H1 (cell line): Measurements from ENCODE around the gene TNRC6A. TPM values are rescaled to one million over a fixed set of nuclear protein-coding genes. Genes with fewer than 3 reads are reported as not detected.

Experiments
- CTCF ChIA-PET: fragments of 300-600 bp; sonication (Branson Sonifier 250); formaldehyde crosslinking; loops from one replicate; lab custom pipeline; 2021; ENCODE audit not compliant: partially characterized antibody; lab: Charles Lee
- POLR2A ChIA-PET: fragments of 300-600 bp; sonication (Branson Sonifier 250); formaldehyde crosslinking; loops from one replicate; lab custom pipeline; 2021; ENCODE audit warnings: inconsistent platforms; ENCODE audit not compliant: partially characterized antibody; lab: Charles Lee
- DNase-seq, 2 experiments: peaks; one replicate each; pipeline versions ENCODE4 v3.0.0 to v3.0.0-alpha.2; 2010 to 2022; ENCODE audit warnings: low spot score in 2 of 2, low read depth in 1 of 2, mixed read lengths in 1 of 2
- FAIRE-seq: peaks from 2 replicates; lab custom pipeline; 2011; peaks lifted over from hg19 to GRCh38; lab: Jason Lieb, UNC
- H2AFZ ChIP-seq: 2 replicates; pipeline ENCODE4 v1.8.1; 2012; ENCODE audit warnings: low read length, inconsistent platforms
- H2AK5ac ChIP-seq: 2 replicates; pipeline ENCODE4 v1.6.1; 2013; ENCODE audit warnings: low read depth, low read length
- H2BK120ac ChIP-seq: replicated peaks from 2 replicates; pipeline ENCODE3; 2013; ENCODE audit warnings: low read depth, low read length, inconsistent platforms
- H2BK12ac ChIP-seq: 2 replicates; pipeline ENCODE4 v1.6.1; 2013; ENCODE audit warnings: low read depth, low read length
- H2BK15ac ChIP-seq: 2 replicates; pipeline ENCODE4 v1.6.1; 2013; ENCODE audit warnings: low read length
- H2BK20ac ChIP-seq: 2 replicates; pipeline ENCODE4 v1.6.1; 2013; ENCODE audit warnings: low read length
- H2BK5ac ChIP-seq: 2 replicates; pipeline ENCODE4 v1.6.1; 2013; ENCODE audit warnings: low read depth, low read length
- H3K14ac ChIP-seq: 2 replicates; pipeline ENCODE4 v1.6.1; 2013; ENCODE audit warnings: inconsistent platforms; ENCODE audit not compliant: insufficient read length
- H3K18ac ChIP-seq: 2 replicates; pipeline ENCODE4 v1.6.1; 2013; ENCODE audit warnings: low read length; ENCODE audit errors: extremely low read depth
- H3K23ac ChIP-seq: 2 replicates; pipeline ENCODE4 v1.6.1; 2013; ENCODE audit warnings: inconsistent platforms; ENCODE audit not compliant: insufficient read length
- H3K23me2 ChIP-seq: 2 replicates; pipeline ENCODE4 v1.6.1; 2013; ENCODE audit warnings: low read depth, low read length
- H3K27ac ChIP-seq: 2 replicates; pipeline ENCODE4 v1.6.1; 2011; ENCODE audit warnings: low read depth, low read length, inconsistent platforms
- H3K27me3 ChIP-seq, 4 experiments: replicated peaks in 1 of 4; 1 replicate in 1 of 4; 2 replicates in 3 of 4; pipeline versions ENCODE4 v1.6.1 to v1.8.1; 2011 to 2013; ENCODE audit warnings: low read length in 3 of 4, mild to moderate bottlenecking in 3 of 4, inconsistent platforms in 2 of 4, mixed read lengths in 2 of 4, moderate library complexity in 1 of 4; ENCODE audit not compliant: control insufficient read depth in 3 of 4, insufficient read depth in 3 of 4; ENCODE audit errors: extremely low read depth in 1 of 4
- H3K36me3 ChIP-seq, 4 experiments: 2 replicates each; pipeline versions ENCODE4 v1.6.1 to v1.8.1; 2011 to 2013; ENCODE audit warnings: mild to moderate bottlenecking in 4 of 4, low read length in 3 of 4, moderate library complexity in 2 of 4, control low read depth in 1 of 4, inconsistent platforms in 1 of 4; ENCODE audit not compliant: insufficient read depth in 4 of 4, control insufficient read depth in 2 of 4
- H3K4ac ChIP-seq: replicated peaks from 2 replicates; pipeline ENCODE3; 2013; ENCODE audit warnings: low read length, low read depth, mixed read lengths, inconsistent platforms; ENCODE audit not compliant: insufficient read length
- H3K4me1 ChIP-seq, 4 experiments: replicated peaks in 1 of 4; 1 replicate in 1 of 4; 2 replicates in 3 of 4; pipeline versions ENCODE4 v1.6.1 to v1.8.1; 2011 to 2013; ENCODE audit warnings: low read length in 3 of 4, inconsistent platforms in 2 of 4, mixed read lengths in 1 of 4; ENCODE audit not compliant: insufficient read depth in 4 of 4, control insufficient read depth in 3 of 4
- H3K4me2 ChIP-seq, 2 experiments: 2 replicates each; pipeline versions ENCODE4 v1.6.1 to v1.8.1; 2011 to 2013; ENCODE audit warnings: low read depth in 2 of 2, low read length in 2 of 2, control low read depth in 1 of 2, inconsistent platforms in 1 of 2, mild to moderate bottlenecking in 1 of 2; ENCODE audit not compliant: insufficient read depth in 1 of 2
- H3K4me3 ChIP-seq, 4 experiments: fragments of 200-600, 300-600 bp in 1 of 4; sonication (generic), shearing (Covaris generic), sonication (Bioruptor Twin) in 1 of 4; 2 replicates each; pipeline versions ENCODE4 v1.5.1 to v1.8.1; 2011 to 2016; ENCODE audit warnings: low read length in 4 of 4, low read depth in 3 of 4, control low read depth in 2 of 4, inconsistent platforms in 2 of 4, mild to moderate bottlenecking in 2 of 4, mixed read lengths in 1 of 4, moderate library complexity in 1 of 4; ENCODE audit not compliant: insufficient read depth in 2 of 4; ENCODE audit errors: extremely low read depth in 1 of 4
- H3K56ac ChIP-seq: replicated peaks from 2 replicates; pipeline ENCODE3; 2013; ENCODE audit warnings: low read depth, mild to moderate bottlenecking, mixed read lengths, low read length, inconsistent platforms; ENCODE audit not compliant: insufficient read length
- H3K79me1 ChIP-seq: 2 replicates; pipeline ENCODE4 v1.6.1; 2013; ENCODE audit warnings: low read depth, low read length, control low read depth
- H3K79me2 ChIP-seq, 2 experiments: 2 replicates each; pipeline versions ENCODE4 v1.6.1 to v1.8.1; 2012 to 2013; ENCODE audit warnings: low read length in 2 of 2, mild to moderate bottlenecking in 2 of 2, inconsistent platforms in 1 of 2; ENCODE audit not compliant: insufficient read depth in 2 of 2, control insufficient read depth in 1 of 2
- H3K9ac ChIP-seq, 4 experiments: replicated peaks in 1 of 4; 1 replicate in 1 of 4; 2 replicates in 3 of 4; pipeline versions ENCODE4 v1.6.1 to v1.8.1; 2011 to 2013; ENCODE audit warnings: low read depth in 3 of 4, low read length in 3 of 4, control low read depth in 2 of 4, mild to moderate bottlenecking in 2 of 4, moderate library complexity in 2 of 4, inconsistent platforms in 1 of 4; ENCODE audit errors: extremely low read depth in 1 of 4
- H3K9me3 ChIP-seq, 2 experiments: 2 replicates each; pipeline versions ENCODE4 v1.6.1 to v1.8.1; 2012 to 2013; ENCODE audit warnings: mild to moderate bottlenecking in 2 of 2, moderate library complexity in 2 of 2, control low read depth in 1 of 2, inconsistent platforms in 1 of 2, low read depth in 1 of 2, low read length in 1 of 2, mixed read lengths in 1 of 2; ENCODE audit not compliant: insufficient read depth in 2 of 2
- H4K20me1 ChIP-seq, 2 experiments: replicated peaks in 1 of 2; 2 replicates each; pipeline versions ENCODE3 to v1.8.1; 2011 to 2013; ENCODE audit warnings: inconsistent platforms in 2 of 2, low read length in 2 of 2, mild to moderate bottlenecking in 1 of 2; ENCODE audit not compliant: insufficient read depth in 2 of 2, control insufficient read depth in 1 of 2
- H4K5ac ChIP-seq: 2 replicates; pipeline ENCODE4 v1.6.1; 2013; ENCODE audit warnings: low read length, low read depth, mixed read lengths, inconsistent platforms; ENCODE audit not compliant: insufficient read length
- H4K8ac ChIP-seq: 2 replicates; pipeline ENCODE4 v1.8.0; 2013; ENCODE audit warnings: mild to moderate bottlenecking, moderate library complexity, low read length, inconsistent platforms; ENCODE audit not compliant: insufficient read depth; ENCODE audit errors: extremely low read depth
- H4K91ac ChIP-seq: replicated peaks from 2 replicates; pipeline ENCODE3; 2013; ENCODE audit warnings: low read length, mixed read lengths, inconsistent platforms; ENCODE audit not compliant: insufficient read length
- BCL11A ChIP-seq, 2 experiments: IDR thresholded peaks; one replicate each; pipeline ENCODE4 v1.6.1; 2011; ENCODE audit warnings: low read depth in 2 of 2, low read length in 2 of 2, mild to moderate bottlenecking in 2 of 2
- CEBPB ChIP-seq: IDR thresholded peaks from 2 replicates; pipeline ENCODE4 v1.6.1; 2012; ENCODE audit warnings: low read depth, low read length
- EGR1 ChIP-seq: IDR thresholded peaks from 2 replicates; pipeline ENCODE4 v1.6.1; 2011; ENCODE audit warnings: low read depth, low read length, borderline replicate concordance
- FOSL1 ChIP-seq: IDR thresholded peaks from 2 replicates; pipeline ENCODE4 v1.6.1; 2011; ENCODE audit warnings: mild to moderate bottlenecking, low read depth, low read length, moderate library complexity; ENCODE audit not compliant: insufficient read depth
- GTF2F1 ChIP-seq: IDR thresholded peaks from 2 replicates; pipeline ENCODE4 v1.6.1; 2012; ENCODE audit warnings: low read depth, low read length, improper control_type of control experiment, borderline replicate concordance
- HDAC2 ChIP-seq, 2 experiments: fragments of 300-600 bp in 1 of 2; sonication (generic) in 1 of 2; IDR thresholded peaks; 2 replicates each; pipeline ENCODE4 v1.6.1; 2011 to 2012; ENCODE audit warnings: low read depth in 2 of 2, low read length in 2 of 2, mild to moderate bottlenecking in 2 of 2, moderate library complexity in 2 of 2, borderline replicate concordance in 1 of 2, inconsistent platforms in 1 of 2
- HDAC6 ChIP-seq: IDR thresholded peaks from one replicate; pipeline ENCODE4 v1.7.1; 2012; ENCODE audit warnings: low read depth, mild to moderate bottlenecking, inconsistent platforms, low read length, moderate library complexity
- JUND ChIP-seq: IDR thresholded peaks from 2 replicates; pipeline ENCODE4 v1.6.1; 2011; ENCODE audit warnings: mild to moderate bottlenecking, improper control_type of control experiment, low read length
- MAFK ChIP-seq: IDR thresholded peaks from 2 replicates; pipeline ENCODE4 v1.6.1; 2012; ENCODE audit warnings: low read depth, mild to moderate bottlenecking, improper control_type of control experiment, low read length
- POU5F1 ChIP-seq: IDR thresholded peaks from 2 replicates; pipeline ENCODE4 v1.6.1; 2011; ENCODE audit warnings: low read depth, mild to moderate bottlenecking, low read length, moderate library complexity
- RBBP5 ChIP-seq: IDR thresholded peaks from 2 replicates; pipeline ENCODE4 v1.7.1; 2012; ENCODE audit warnings: low read depth, mild to moderate bottlenecking, inconsistent platforms, low read length, moderate library complexity, borderline replicate concordance
- SP2 ChIP-seq: IDR thresholded peaks from 2 replicates; pipeline ENCODE4 v1.6.1; 2012; ENCODE audit warnings: mild to moderate bottlenecking, low read length, inconsistent platforms
- SUZ12 ChIP-seq: fragments of 200-600 bp; sonication (generic); IDR thresholded peaks from 2 replicates; pipeline ENCODE4 v1.6.1; 2012; ENCODE audit warnings: mild to moderate bottlenecking, inconsistent platforms, low read length, moderate library complexity, mixed read lengths
- TAF7 ChIP-seq: optimal IDR thresholded peaks from 2 replicates; pipeline ENCODE3; 2011; ENCODE audit warnings: low read depth, mild to moderate bottlenecking, inconsistent platforms, low read length, moderate library complexity, borderline replicate concordance
- WGBS, 2 experiments: shearing (Covaris generic) in 1 of 2; methylation state at CpG; one replicate each; pipeline versions ENCODE4 v1.1.6 to v1.1.7; 2013 to 2015; ENCODE audit warnings: low lambda C conversion rate in 2 of 2, mixed read lengths in 2 of 2, inconsistent platforms in 1 of 2, low coverage in 1 of 2, missing lambda C conversion rate in 1 of 2; ENCODE audit not compliant: insufficient replicate concordance in 2 of 2, insufficient coverage in 1 of 2, insufficient read length in 1 of 2; ENCODE audit errors: extremely low coverage in 1 of 2, missing lambda C conversion rate in 1 of 2; 5-methylcytosine and 5-hydroxymethylcytosine counted together
- polyA plus RNA-seq, 7 experiments: library from polyadenylated mRNA; depleted of rRNA in 3 of 7; stranded (reverse) in 5 of 7; unstranded in 2 of 7; fragments of >200 nt in 5 of 7; fragments of 200-250 nt in 2 of 7; gene quantifications; 1 replicate in 5 of 7; 2 replicates in 1 of 7; 4 replicates in 1 of 7; pipeline versions ENCODE4 v1.2.1 to v1.2.3, GENCODE V29; 2011 to 2013; ENCODE audit warnings: missing spikeins in 2 of 7, mixed read lengths in 2 of 7
- total RNA-seq: library from RNA; stranded (reverse); fragmentation: NEBNext Ultra II Directional; extraction: Animal tissue kit (Norgen Biotek cat#: 25700); gene quantifications from 2 replicates; pipeline ENCODE4 v1.2.1, GENCODE V29; 2021

Gene TNRC6A
- total and polyA plus RNA-seq, 2 of the 8 experiments (the other 6 are each of a cell fraction or from before 2014, with no cell fraction given), result 67.6 to 103 TPM

DNA sequence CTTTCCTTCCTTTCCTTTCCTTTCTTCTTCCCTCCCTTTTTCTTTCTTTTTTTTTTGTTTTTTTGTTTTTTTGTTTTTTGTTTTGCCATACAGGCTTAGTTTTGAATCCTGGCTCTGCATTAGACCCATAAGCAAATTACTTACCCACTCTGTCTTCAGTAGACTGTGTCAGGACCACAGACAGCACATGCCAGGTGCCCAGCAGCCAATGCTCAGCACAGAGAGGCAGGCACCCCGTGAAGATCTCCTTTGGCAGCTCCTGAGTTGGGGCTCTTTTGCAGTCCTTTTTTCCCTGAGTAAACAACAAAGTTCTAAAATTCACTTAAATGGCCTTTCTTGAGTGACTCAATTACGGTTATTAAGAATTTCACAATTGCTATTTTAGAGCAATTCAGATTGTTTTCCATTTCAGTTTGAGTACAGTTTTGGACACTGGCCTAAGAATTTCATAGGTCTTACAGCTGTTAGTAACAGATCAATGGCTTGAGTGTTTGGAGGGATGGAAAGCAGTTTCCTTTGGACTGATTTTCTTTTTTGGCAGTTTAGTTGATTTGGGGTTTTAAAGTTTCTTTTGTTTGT lies 90.1 kb downstream of the TNRC6A start:
- no peak overlapping the region for H2BK15ac ChIP-seq
- ChIA-PET CTCF (no interaction called here), POLR2A (interaction anchor here (1.6 kb wide), 1 partner anchor 11 kb away, joined by 3 read pairs; no protein-coding TSS in a partner anchor)
- no peak overlapping the region for H3K23ac ChIP-seq
- no peak overlapping the region for H3K56ac ChIP-seq
- H2AK5ac ChIP-seq, result no peak overlapping the region
- no peak overlapping the region for H2BK12ac ChIP-seq
- WGBS, 2 experiments, result 86% methylated on average over 2 of the region's 2 CpGs; no CpG with 5 or more reads in 1 of the 2 experiments
- H3K23me2 ChIP-seq, result no peaks in the 10 kb centered on the region
- no peak for FAIRE-seq
- H2BK20ac ChIP-seq, result no peak overlapping the region
- no peak overlapping the region for H2AFZ ChIP-seq
- H2BK120ac ChIP-seq, result no peak overlapping the region
- H2BK5ac ChIP-seq, result no peak overlapping the region
- H3K9me3 ChIP-seq, result no peaks in the 10 kb centered on the region
- no peak overlapping the region for H4K8ac ChIP-seq
- no peak overlapping the region for H3K27ac ChIP-seq
- no peak overlapping the region for H3K9ac ChIP-seq
- H3K14ac ChIP-seq, result no peak overlapping the region
- DNase-seq, result no peak
- H3K4me2 ChIP-seq, result no peak overlapping the region
- peaks cover 50 to 100% (median 87%) of the 10 kb centered on the region in 4 experiments for H3K36me3 ChIP-seq
- no peak overlapping the region for H3K4ac ChIP-seq
- no peak overlapping the region for H4K91ac ChIP-seq
- H3K4me3 ChIP-seq, result no peak overlapping the region
- no peaks in the 10 kb centered on the region for H3K4me1 ChIP-seq
- H3K18ac ChIP-seq, result no peak overlapping the region
- H4K5ac ChIP-seq, result no peak overlapping the region
- no peaks in the 10 kb centered on the region for H3K79me2 ChIP-seq
- no peaks in the 10 kb centered on the region for H3K27me3 ChIP-seq
- peaks cover 2% of the 10 kb centered on the region; the same call in 1 of the 2 replicates for H3K79me1 ChIP-seq
- peaks cover 5 to 24% of the 10 kb centered on the region in 2 experiments for H4K20me1 ChIP-seq
- TF ChIP-seq GTF2F1 (no peak), HDAC2 (IDR thresholded peaks at IDR 0.05; ENCODE audit: borderline replicate concordance in 1 of 2, low read depth in 2 of 2, low read length in 2 of 2) (no peak), SUZ12 (no peak), HDAC6 (no peak), BCL11A (IDR thresholded peaks at IDR 0.05; ENCODE audit: low read depth in 2 of 2, low read length in 2 of 2) (no peak), EGR1 (no peak), SP2 (no peak), CEBPB (no peak), JUND (no peak), MAFK (no peak), POU5F1 (no peak), RBBP5 (no peak), FOSL1 (no peak), TAF7 (no peak)
